ENCODE measurements around the gene NCOA1.

DNA sequence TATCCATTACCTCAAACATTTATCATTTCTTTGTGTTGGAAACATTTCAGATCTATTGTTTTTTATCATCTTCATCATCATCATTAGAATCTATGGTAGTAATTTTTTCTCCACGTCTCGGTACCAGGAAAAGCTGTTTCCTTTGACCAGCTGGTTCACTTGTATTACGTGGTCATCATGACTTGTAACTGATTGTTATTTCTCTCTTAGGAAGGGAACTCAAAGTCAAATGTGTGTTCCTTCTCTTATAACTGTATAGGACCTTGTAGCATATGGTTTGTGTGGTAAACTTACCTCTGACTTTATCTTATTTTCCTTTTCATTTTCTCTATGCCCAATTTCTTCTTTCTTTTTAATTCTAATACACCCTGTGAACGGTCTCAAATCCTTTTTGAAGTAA is 16.5 kb downstream of the NCOA1 start:
- TF ChIP-seq, protein P1, sequence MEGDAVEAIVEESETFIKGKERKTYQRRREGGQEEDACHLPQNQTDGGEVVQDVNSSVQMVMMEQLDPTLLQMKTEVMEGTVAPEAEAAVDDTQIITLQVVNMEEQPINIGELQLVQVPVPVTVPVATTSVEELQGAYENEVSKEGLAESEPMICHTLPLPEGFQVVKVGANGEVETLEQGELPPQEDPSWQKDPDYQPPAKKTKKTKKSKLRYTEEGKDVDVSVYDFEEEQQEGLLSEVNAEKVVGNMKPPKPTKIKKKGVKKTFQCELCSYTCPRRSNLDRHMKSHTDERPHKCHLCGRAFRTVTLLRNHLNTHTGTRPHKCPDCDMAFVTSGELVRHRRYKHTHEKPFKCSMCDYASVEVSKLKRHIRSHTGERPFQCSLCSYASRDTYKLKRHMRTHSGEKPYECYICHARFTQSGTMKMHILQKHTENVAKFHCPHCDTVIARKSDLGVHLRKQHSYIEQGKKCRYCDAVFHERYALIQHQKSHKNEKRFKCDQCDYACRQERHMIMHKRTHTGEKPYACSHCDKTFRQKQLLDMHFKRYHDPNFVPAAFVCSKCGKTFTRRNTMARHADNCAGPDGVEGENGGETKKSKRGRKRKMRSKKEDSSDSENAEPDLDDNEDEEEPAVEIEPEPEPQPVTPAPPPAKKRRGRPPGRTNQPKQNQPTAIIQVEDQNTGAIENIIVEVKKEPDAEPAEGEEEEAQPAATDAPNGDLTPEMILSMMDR (optimal IDR thresholded peaks at IDR 0.05 in 1 of 3, IDR thresholded peaks at IDR 0.05 in 1 of 3, conservative IDR thresholded peaks at IDR 0.05 in 1 of 3; ENCODE audit: extremely low read depth in 1 of 3, insufficient read depth in 2 of 3, low read length in 3 of 3) = no peak
- no peak for TF ChIP-seq EZH2 (IDR thresholded peaks at IDR 0.05; ENCODE audit: low read length)

Data from keratinocyte (primary cell).